ENCODE data around the gene INTU.
A peak's percentile ranks its signal among the peaks of the same experiment; 100 is the strongest.
"Not testable (repeated sequence)": the region's sequence is repeated elsewhere in the genome, so short reads cannot be mapped to it uniquely, and the experiment has no call there.

Gene INTU

DNA sequence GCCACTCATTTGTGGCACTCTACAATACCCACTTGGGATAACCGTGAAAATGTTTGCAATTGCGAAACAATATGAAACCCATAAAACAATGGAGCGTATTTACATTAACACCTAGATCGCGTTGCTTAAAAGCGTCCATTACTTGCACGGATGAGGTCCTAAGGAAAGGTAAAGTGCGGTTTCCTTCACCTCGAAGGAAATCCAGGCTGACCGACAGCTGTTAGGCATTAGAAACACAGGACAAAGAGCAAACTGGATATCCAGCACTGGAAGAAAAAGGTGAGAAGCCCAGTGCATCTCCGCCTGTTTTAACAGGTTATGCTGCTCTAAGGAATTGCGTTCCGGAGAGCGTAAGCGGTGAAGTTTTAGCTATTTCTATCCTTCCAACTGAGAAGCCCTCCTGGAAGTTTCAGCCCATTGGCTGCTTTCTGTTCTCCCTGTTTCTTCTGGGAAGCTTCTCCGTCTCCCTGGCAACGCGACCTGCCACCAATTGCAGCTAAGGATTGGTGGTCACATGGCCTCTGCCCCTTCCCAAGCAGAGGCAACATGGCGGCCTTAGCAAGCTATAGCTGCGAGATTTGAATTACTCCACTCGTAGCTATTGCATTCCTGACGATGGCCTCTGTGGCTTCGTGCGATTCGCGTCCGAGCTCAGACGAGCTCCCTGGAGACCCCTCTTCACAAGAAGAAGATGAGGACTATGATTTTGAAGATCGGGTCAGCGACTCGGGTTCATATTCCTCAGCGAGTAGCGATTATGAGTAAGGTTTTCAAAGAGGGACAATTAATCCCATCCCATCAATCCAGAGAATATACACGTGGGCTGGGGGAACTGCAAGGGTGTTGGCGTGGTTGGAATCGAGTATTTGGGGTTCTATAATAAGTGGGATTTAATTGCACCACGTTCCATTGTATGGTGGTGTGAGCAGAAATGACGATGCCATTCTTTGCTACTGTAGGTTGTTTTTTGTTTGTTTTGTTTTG lies at the start of gene INTU:
Gene INTU (plus strand): TSS at position 538 of the 984 bp plus-strand sequence. CDS start 78 bp downstream, at position 616.
- peak; percentile 90 for DNase-seq

- DNase-seq: not testable (repeated sequence)
Observed at GRCh38 chr4:127586496-127586895, 46.3 kb upstream of the INTU start.

- DNase-seq: no peak
Observed at GRCh38 chr4:127586922-127587571, 45.7 kb upstream of the INTU start.

- DNase-seq: not testable (repeated sequence)
Observed at GRCh38 chr4:127589153-127589552, 43.6 kb upstream of the INTU start.

DNA sequence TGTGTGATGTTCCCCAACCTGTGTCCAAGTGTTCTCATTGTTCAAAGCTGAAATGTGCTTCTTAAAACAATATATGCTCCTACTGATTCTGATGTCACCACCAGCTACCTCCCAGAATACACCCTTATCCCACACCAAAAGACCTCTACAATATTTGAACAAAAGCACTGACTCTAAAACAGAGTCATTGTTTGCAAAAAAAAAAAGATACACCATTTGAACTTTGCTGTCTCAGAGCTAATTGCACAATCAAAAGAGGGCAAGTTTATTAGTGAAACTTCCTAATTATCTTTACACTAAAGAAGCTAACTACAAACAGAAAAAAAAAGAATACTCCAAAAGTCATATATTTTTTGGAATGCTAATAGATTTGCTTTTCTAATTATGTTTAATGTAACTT lies 34.1 kb upstream of the INTU start:
- DNase-seq: no peak

DNA sequence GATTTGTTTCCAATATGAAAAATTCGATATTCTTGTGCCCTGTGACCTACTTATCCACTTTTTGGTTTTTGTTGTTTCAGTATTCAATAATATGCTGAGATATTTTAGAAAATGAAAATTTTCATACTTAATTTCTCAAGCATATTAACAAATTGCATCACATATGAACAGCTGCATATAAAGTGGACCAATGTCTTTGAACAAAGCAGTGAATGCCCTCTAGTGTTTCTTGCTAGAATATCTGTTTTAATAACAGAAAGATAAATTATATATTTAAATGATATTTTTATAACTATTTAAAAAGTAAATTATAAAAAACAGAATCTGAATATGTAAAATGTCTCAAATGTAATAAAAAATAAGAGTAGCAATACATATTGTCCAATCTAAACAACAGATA lies 31.7 kb upstream of the INTU start:
- no peak for DNase-seq

- peak; percentile 22 for DNase-seq
Observed at GRCh38 chr4:127604949-127605709, 27.6 kb upstream of the INTU start.

DNA sequence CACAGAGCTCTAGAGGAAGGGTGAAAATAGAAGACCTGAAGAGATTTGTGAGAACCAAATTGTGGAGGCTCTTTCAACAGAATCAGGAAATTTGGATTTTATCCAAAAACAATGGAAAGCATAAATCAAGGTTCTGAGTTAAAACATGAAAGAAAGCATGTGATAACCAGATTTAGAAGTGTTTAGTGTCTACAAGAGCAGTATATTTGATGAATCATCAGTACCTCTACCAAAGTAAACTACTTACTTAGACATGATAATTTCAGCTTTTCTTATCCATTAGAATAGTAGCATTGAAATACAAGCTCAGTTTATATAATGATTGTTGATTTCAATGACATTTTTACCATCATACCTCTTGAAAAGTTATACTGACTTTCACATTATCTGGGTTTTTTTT lies 25.9 kb upstream of the INTU start:
- DNase-seq: no peak

DNA sequence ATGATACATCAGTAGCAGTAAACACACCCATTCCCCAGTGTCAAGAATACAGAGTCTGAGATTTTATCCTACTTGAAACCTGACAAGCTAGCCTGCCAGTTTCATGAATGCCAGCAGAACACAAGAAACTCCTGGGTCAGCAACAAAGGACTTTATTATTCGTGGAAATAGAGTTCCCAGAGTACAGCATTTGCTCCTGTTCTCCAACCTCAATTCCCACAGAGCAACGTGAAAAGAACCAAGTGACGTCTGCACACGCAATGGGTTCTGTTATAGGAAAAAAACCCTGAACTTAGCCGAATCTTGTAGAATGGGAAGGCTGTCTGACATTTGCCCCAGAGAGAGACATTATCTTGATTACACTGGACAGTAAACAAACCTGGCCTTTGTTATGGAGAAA lies 23.3 kb upstream of the INTU start:
- DNase-seq: no peak

- no peak for DNase-seq
Observed at GRCh38 chr4:127610488-127610887, 22.3 kb upstream of the INTU start.

DNA sequence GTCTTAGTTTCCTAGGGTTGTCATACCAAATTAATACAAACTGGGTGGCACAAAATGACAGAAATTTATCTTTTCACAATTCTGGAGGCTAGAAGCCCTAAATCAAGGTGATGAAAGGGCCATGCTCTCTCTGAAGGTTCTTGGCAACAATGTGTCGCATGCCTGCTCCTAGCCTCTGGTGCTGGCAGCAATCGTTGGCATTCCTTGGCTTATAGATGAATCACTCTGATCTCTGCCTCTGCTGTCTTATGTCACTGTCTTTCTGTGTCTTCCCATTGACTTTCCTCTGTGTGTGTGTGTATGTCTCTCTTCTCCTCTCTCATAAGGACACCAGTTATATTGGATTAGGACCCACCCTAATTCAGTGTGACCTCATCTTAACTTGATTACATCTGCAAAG lies 15.9 kb upstream of the INTU start:
- DNase-seq: no peak

DNA sequence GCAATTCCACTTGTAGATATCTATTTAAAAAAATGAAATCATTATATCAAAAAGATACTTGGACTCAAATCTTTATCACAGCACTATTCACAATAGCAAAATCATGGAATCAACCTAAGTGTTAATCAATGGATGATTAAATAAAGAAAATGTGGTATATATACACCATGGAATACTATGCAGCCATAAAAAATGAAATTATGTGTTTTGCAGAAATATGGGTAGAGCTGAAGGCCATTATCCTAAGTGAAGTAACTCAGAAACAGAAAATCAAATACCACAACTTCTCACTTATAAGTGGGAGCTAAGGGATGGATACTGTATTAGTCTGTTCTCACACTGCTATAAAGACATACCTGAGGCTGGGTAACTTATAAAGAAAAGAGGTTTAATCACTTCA lies 14.3 kb upstream of the INTU start:
- no peak for DNase-seq

DNA sequence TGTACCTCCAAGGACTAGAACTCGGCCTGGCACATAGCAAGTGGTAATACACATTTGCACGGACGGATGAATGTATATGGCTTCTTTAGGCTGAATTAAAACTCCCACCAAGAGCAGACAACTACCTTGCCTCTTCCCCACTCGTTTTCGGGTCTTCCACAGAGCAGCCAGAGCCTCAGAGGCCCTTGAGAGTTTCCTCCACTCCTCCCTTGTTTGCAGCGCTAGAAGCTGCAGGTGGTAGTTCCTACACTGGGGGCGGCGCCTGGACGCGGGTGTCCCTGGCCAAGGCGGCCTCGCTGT lies 10.2 kb upstream of the INTU start:
- DNase-seq: no peak

DNA sequence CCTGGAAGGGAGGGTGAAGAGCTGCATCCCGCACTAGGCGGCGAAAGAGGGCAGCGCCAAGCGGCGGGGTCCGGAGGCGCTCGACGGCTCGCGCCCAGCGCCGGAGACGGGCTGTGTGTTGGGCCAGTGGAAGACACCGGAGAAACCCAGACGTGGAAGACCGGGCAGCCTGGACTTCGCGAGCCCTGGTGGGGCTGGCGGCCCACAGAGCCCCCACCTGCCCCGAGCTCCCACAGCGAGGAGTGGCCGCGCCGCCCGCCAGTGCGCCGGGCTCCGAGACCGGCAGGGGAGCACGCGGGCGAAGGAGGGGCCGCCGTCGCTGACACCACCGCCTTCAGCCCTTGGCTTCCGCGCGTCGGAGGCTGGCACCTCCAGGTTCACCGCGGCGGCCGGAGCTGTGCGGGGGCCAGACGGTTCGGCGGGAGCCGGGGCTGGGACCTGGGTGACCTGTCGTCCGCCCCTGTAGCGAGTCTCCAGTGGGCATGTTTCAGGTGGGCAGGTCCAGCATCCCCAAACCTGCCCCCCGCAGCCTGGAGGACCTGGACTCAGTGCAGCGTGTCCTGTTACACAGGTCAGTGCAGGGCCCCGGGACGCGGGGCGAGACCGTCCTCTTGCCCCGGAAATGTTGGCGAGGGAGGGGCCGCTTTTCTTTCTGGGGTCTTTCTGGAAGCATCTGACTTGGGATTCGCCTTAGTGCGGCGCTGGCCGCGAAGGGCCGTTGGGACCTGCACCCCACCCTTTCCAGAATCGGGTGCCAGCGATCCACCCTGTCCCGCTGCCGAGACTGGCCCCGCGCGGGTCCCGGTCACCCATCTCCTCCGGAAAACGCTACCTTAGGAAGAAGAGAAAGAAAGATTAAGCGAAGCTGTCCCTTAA lies 9.6 kb upstream of the INTU start:
- DNase-seq: peak; percentile 88

- no peak for DNase-seq
Observed at GRCh38 chr4:127623797-127624083, 9.0 kb upstream of the INTU start.

DNA sequence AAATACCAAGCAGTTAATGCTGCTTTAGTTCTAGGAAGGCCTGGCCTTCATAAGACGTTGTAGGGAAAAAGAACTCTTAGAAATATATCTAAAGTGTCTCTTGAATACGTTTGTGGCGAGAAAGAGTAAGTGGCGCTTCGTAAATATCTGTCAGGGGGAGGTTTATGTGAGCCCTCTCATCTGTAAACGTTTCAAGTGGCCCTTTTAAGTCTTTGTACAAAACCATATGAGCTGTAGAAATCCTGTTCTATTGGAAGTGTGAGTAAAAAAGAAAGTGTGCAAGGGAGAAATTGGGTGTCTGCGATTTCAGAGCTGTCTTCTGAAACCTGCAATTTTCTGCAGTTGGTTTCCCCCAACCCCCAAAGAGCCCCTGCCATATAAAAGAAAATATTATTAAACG lies 8.6 kb upstream of the INTU start:
- DNase-seq: no peak

DNA sequence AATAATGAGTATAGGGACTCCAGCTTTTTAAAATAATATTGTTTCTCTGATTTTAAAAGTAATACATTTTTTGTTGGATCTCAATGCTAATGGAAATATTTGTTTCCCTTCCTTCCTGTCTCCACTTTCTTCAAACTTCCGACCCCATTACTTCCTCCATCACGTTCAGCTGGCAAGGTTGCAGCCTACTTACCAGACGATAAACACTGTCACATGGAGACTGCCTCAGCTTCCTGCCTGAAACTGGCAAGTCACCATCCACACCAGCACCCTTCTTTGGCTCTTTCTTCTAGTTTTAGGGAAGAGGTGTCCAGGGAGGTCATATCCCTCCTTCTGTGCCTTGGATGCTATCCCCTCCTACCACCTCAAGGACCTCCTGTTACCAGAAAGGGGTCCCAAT lies 3.4 kb upstream of the INTU start:
- no peak for DNase-seq

GRCh38 chr4:127630152-127630551 lies 2.6 kb upstream of the INTU start:
- DNase-seq: no peak

GRCh38 chr4:127631420-127631819 lies 1.3 kb upstream of the INTU start:
- no peak for DNase-seq

DNA sequence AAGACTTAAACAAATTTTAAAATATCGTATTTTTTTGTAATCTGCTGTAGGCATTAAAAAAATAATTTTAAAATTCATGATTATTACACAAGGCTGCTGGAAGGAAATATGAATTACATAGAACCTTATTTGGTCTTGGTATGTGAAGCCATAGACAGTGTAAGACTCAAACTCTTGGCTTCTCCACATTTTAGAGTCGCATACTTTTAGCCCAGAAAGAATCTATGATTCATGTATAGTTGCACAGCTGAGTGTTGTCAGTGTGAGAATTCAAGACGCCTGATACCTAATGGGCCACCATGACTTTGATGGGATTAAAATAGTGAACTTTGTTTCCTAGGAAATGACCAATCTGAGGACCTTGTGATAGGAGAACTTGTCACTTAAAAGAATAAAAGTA lies 1.4 kb downstream of the INTU start:
- no peak for DNase-seq

DNA sequence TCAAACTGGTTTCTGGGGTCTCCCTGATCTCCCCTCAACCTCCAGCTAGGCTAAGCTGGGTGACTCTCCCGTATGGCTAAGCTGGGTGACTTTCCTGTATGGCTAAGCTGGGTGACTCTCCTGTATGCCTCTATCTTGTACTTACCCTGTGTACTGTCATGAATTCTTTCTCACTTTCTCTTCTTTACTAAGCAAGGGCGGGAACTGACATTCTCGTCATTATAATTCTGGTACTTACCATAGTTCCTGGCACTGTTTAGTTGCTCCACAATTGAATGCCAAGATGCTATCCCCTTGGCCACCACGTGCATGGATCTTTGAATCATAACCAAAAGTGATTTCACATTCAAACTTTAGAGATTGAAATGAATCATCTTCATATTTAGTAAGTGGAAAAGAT lies 8.8 kb downstream of the INTU start:
- no peak for DNase-seq

DNA sequence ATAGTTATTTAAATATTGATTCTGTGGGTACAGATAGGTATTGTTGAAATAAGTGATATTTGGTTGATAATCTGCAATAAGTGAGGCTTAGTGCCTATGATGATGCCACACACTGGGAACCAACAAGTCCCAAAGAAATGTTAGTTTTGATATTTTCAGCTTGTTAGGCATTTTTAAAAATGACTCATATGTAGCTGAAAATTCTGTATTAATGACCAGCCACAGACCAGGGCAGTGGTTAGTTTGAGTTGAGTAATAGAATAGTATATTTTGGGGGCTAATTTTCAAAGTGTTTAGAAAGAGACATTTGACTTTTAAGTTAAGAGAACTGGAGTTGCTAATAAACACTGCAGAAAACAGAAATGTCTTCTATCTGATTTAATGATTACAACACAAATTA lies 9.4 kb downstream of the INTU start:
- DNase-seq: no peak

GRCh38 chr4:127643791-127644190 lies 11.0 kb downstream of the INTU start:
- DNase-seq: no peak
